NCI-H1048 (cell line): ENCODE data around the gene SAP130.

Source experiments
- DNase-seq: peaks from one replicate; lab custom pipeline; 2025; lab: John Stamatoyannopoulos, UW

SAP130 gene

DNA sequence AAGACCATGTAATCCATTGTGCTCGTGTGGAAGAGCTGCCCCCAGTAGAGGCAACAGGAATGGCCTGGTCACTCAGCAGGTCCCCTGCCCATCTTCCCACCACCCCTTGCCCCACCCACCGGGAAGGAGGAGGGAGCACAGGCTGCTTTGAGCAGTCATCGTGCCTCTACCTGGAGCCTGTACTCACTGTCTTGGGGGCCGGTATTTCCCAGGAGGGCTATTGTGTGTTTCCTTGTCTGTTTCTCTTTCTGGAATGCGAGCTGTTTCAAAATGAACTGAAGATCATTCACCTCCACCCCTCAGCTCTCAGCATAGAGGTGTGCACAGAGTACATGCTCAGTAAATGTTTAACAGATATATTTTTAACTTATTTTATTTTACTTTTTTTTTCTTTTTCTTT is 134.4 kb downstream of the SAP130 start:
- no peak for DNase-seq

DNA sequence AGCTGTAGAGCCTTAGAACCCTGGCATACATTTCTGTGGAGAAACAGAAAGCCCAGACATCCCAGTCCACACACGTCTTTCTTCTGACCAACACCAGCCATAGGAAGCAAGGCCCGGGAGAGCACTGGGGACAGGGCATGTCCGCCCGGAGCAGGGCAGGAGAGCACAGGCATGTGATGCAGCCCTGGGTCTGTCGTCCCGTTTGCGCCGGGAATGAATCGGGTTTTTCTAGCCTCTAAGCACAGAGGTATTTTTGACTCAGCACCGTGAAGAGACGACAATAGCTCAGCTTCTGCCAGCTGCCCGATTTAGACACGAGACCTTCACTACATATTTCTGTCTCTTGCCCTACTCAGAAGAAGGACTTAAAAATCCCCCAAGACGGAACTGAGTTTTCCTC is 134.8 kb downstream of the SAP130 start:
- no peak for DNase-seq

DNA sequence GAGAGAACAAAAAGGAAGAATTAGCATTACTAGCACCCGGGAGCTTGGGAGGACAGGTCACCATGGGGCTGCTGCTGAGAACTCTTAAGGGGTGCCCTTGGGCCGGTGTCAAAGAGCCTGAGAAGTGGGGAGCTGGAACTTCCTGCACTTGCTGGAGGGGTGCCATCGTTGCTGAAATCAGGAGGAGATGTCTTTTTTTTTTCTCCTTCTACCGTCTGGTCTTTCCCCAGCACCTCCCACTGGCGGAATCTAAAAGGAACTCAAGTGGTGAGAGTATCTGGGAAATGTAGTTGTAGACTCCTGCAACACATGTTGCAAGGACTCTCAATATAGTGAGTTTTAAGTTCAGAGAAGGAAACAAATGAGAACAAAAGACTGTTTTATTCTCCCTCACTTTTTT is 136.0 kb downstream of the SAP130 start:
- DNase-seq: no peak
